Brain microvascular endothelial cell (primary cell): ENCODE measurements around the gene TXNDC17.
"Not testable (repeated sequence)": the region's sequence is repeated elsewhere in the genome, so short reads cannot be mapped to it uniquely, and the experiment has no call there.

ENCODE experiments used
- DNase-seq: peaks from one replicate; pipeline ENCODE4 v3.0.0-alpha.2; 2020
- H3K27ac ChIP-seq: fragments of 250-450 bp; sonication (Bioruptor Pico); 2 replicates; pipeline ENCODE4 v1.5.1; 2020; ENCODE audit warnings: mild to moderate bottlenecking, moderate library complexity
- H3K27me3 ChIP-seq: fragments of 250-450 bp; sonication (Bioruptor Pico); replicated peaks from 2 replicates; pipeline ENCODE4 v1.5.1; 2020; ENCODE audit warnings: mild to moderate bottlenecking
- H3K36me3 ChIP-seq: fragments of 250-450 bp; sonication (Bioruptor Pico); replicated peaks from 2 replicates; pipeline ENCODE4 v1.5.1; 2020; ENCODE audit warnings: mild to moderate bottlenecking
- H3K4me3 ChIP-seq: 2 replicates; pipeline ENCODE4 v1.5.1; 2011; ENCODE audit warnings: low read depth, mild to moderate bottlenecking, control low read depth, low read length, moderate library complexity
- CTCF ChIP-seq: IDR thresholded peaks from 2 replicates; pipeline ENCODE4 v1.5.1; 2011; ENCODE audit warnings: low read depth, mild to moderate bottlenecking, moderate library complexity, low read length, control low read depth, inconsistent platforms; ENCODE audit errors: missing control alignments
- in situ Hi-C: cut with HindIII; loops from 2 replicates; pipeline ENCODE4 v1.10.0; 2017; ENCODE audit warnings: low sequenced_read_pairs, low pct_ligation_motif_present

TXNDC17 gene

GRCh38 chr17:6657633-6658287 lies 16.9 kb downstream of the TXNDC17 start:
- H3K36me3 ChIP-seq: no peaks in the 10 kb centered on the region
- peaks cover 21% of the 10 kb centered on the region for H3K27me3 ChIP-seq
- TF ChIP-seq CTCF: no peak
- in situ Hi-C loops: no loop called here
- no peak overlapping the region for H3K4me3 ChIP-seq
- H3K27ac ChIP-seq: no peak overlapping the region
- no peak for DNase-seq

GRCh38 chr17:6658411-6658810 lies 17.6 kb downstream of the TXNDC17 start:
- H3K27ac ChIP-seq, H3K4me3 ChIP-seq, in situ Hi-C loops, DNase-seq, H3K36me3 ChIP-seq: not testable (repeated sequence)
- peaks cover 21% of the 10 kb centered on the region for H3K27me3 ChIP-seq

- no peak overlapping the region for H3K4me3 ChIP-seq
- H3K27me3 ChIP-seq: peaks cover 13% of the 10 kb centered on the region
- no peak overlapping the region for H3K27ac ChIP-seq
- TF ChIP-seq CTCF: no peak
- in situ Hi-C loops: no loop called here
- H3K36me3 ChIP-seq: no peaks in the 10 kb centered on the region
- no peak for DNase-seq
These were observed 19.2 kb downstream of the TXNDC17 start for GRCh38 chr17:6660101-6660500.

- H3K4me3 ChIP-seq: no peak overlapping the region
- H3K36me3 ChIP-seq: no peaks in the 10 kb centered on the region
- H3K27me3 ChIP-seq: peaks cover 10% of the 10 kb centered on the region
- TF ChIP-seq CTCF: no peak
- no peak for DNase-seq
- no peak overlapping the region for H3K27ac ChIP-seq
- in situ Hi-C loops: no loop called here
These were observed 20.1 kb downstream of the TXNDC17 start for GRCh38 chr17:6660805-6661463.

GRCh38 chr17:6661464-6661848 lies 20.6 kb downstream of the TXNDC17 start:
- peaks cover 10% of the 10 kb centered on the region for H3K27me3 ChIP-seq
- no peaks in the 10 kb centered on the region for H3K36me3 ChIP-seq
- TF ChIP-seq CTCF: no peak
- no peak overlapping the region for H3K27ac ChIP-seq
- in situ Hi-C loops: no loop called here
- DNase-seq: no peak
- H3K4me3 ChIP-seq: no peak overlapping the region

GRCh38 chr17:6663200-6663599 lies 22.3 kb downstream of the TXNDC17 start:
- H3K4me3 ChIP-seq, H3K27me3 ChIP-seq, in situ Hi-C loops, H3K36me3 ChIP-seq, DNase-seq, H3K27ac ChIP-seq: not testable (repeated sequence)

- DNase-seq: peak; percentile 68
- peaks cover 5% of the 10 kb centered on the region for H3K27me3 ChIP-seq
- no peaks in the 10 kb centered on the region for H3K36me3 ChIP-seq
- in situ Hi-C loops: no loop called here
- peak; percentile 96 for TF ChIP-seq CTCF
- H3K4me3 ChIP-seq: no peak overlapping the region
- H3K27ac ChIP-seq: no peak overlapping the region
These were observed 25.2 kb downstream of the TXNDC17 start for GRCh38 chr17:6666077-6666521.
